ENCODE results near the gene WFDC2.

WFDC2 gene

GRCh38 chr20:45441746-45442145 is 27.8 kb upstream of the WFDC2 start:
- H3K27ac ChIP-seq = no peak overlapping the region
- TF ChIP-seq CTCF (conservative IDR thresholded peaks at IDR 0.05) (no peak), ZFX (IDR thresholded peaks at IDR 0.05) (no peak)

- no peak for TF ChIP-seq ZFX (IDR thresholded peaks at IDR 0.05)
- no peak for TF ChIP-seq CTCF (conservative IDR thresholded peaks at IDR 0.05)
- no peak overlapping the region for H3K27ac ChIP-seq
These were observed 25.5 kb upstream of the WFDC2 start for GRCh38 chr20:45444050-45444449.

GRCh38 chr20:45445805-45446562 is 23.6 kb upstream of the WFDC2 start:
- no peak for TF ChIP-seq ZFX (IDR thresholded peaks at IDR 0.05)
- TF ChIP-seq CTCF (conservative IDR thresholded peaks at IDR 0.05) = peak; percentile 84
- no peak overlapping the region for H3K27ac ChIP-seq

- no peak overlapping the region for H3K27ac ChIP-seq
- no peak for TF ChIP-seq CTCF (conservative IDR thresholded peaks at IDR 0.05)
- TF ChIP-seq ZFX (IDR thresholded peaks at IDR 0.05) = no peak
These were observed 21.3 kb upstream of the WFDC2 start for GRCh38 chr20:45448270-45448669.

GRCh38 chr20:45449528-45449927 is 20.0 kb upstream of the WFDC2 start:
- H3K27ac ChIP-seq = peak overlapping the region; percentile 17; the same call in 1 of the 2 replicates
- no peak for TF ChIP-seq ZFX (IDR thresholded peaks at IDR 0.05)
- no peak for TF ChIP-seq CTCF (conservative IDR thresholded peaks at IDR 0.05)

GRCh38 chr20:45450097-45450818 is 19.3 kb upstream of the WFDC2 start:
- TF ChIP-seq CTCF (conservative IDR thresholded peaks at IDR 0.05) (peak; percentile 82), ZFX (IDR thresholded peaks at IDR 0.05) (no peak)
- peak overlapping the region; percentile 17; the same call in 1 of the 2 replicates for H3K27ac ChIP-seq

GRCh38 chr20:45452238-45452637 is 17.3 kb upstream of the WFDC2 start:
- TF ChIP-seq ZFX (IDR thresholded peaks at IDR 0.05) (no peak), CTCF (conservative IDR thresholded peaks at IDR 0.05) (no peak)
- H3K27ac ChIP-seq = no peak overlapping the region
